ENCODE measurements around the gene HCFC1. TPM values are rescaled to one million over a fixed set of nuclear protein-coding genes. Genes with fewer than 3 reads are reported as not detected.

Gene HCFC1
- total and polyA plus RNA-seq, 11 donors, result 11.8 to 72.6 (median 33.8) TPM

DNA sequence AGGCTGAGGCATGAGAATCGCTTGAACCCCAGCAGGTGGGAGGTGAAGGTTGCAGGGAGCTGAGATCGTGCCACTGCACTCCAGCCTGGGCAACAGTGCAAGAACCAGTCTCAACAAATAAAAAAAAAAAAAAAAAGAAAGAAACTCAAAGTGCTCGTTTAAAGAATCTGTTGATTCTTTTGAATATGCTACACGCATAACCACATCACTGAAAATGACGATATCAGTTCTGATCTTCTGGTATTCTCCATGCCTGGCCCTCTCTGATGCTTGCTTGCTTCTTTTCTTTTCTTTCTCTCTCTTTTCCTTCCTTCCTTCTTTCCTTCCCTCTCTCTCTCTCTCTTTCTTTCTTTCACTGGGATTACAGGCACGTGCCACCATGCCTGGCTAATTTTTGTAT lies 59.8 kb downstream of the HCFC1 start:
- DNase-seq (no peak), ATAC-seq (no peak)
- Histone ChIP-seq H3K27me3 (peaks cover 0 to 40% (median 0%) of the 10 kb centered on the region in 9 donors), H3K4me3 (no peak overlapping the region), H3K9me3 (no peaks in the 10 kb centered on the region), H3K27ac (no peak overlapping the region), H3K4me1 (no peaks in the 10 kb centered on the region), H3K36me3 (peaks cover 0 to 37% (median 0%) of the 10 kb centered on the region in 9 donors)
- intact Hi-C loops (cut with DNase I), result no loop called here
- 83 to 93% (median 88%) methylated on average over 6 of the region's 6 CpGs for WGBS, 4 donors
- TF ChIP-seq, protein P1, sequence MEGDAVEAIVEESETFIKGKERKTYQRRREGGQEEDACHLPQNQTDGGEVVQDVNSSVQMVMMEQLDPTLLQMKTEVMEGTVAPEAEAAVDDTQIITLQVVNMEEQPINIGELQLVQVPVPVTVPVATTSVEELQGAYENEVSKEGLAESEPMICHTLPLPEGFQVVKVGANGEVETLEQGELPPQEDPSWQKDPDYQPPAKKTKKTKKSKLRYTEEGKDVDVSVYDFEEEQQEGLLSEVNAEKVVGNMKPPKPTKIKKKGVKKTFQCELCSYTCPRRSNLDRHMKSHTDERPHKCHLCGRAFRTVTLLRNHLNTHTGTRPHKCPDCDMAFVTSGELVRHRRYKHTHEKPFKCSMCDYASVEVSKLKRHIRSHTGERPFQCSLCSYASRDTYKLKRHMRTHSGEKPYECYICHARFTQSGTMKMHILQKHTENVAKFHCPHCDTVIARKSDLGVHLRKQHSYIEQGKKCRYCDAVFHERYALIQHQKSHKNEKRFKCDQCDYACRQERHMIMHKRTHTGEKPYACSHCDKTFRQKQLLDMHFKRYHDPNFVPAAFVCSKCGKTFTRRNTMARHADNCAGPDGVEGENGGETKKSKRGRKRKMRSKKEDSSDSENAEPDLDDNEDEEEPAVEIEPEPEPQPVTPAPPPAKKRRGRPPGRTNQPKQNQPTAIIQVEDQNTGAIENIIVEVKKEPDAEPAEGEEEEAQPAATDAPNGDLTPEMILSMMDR (IDR thresholded peaks at IDR 0.05), result no peak
- TF ChIP-seq POLR2A (IDR thresholded peaks at IDR 0.05), result no peak

- intact Hi-C loops (cut with DNase I), result no loop called here
- no peaks in the 10 kb centered on the region for H3K4me1 ChIP-seq
- H3K27ac ChIP-seq, result no peak overlapping the region
- TF ChIP-seq, protein P1 (IDR thresholded peaks at IDR 0.05), result no peak
- no peak for TF ChIP-seq POLR2A (IDR thresholded peaks at IDR 0.05)
- peaks cover 0 to 27% (median 0%) of the 10 kb centered on the region in 9 donors for H3K36me3 ChIP-seq
- DNase-seq (no peak), ATAC-seq (no peak)
- H3K9me3 ChIP-seq, result no peaks in the 10 kb centered on the region
- peaks cover 0 to 47% (median 0%) of the 10 kb centered on the region in 9 donors for H3K27me3 ChIP-seq
- no peak overlapping the region for H3K4me3 ChIP-seq
- WGBS, 4 donors, result 92 to 97% (median 95%) methylated on average over 2 to 22 of the region's 22 CpGs
These were observed 61.2 kb downstream of the HCFC1 start for GRCh38 chrX:153910446-153910845.

GRCh38 chrX:153909980-153910360 lies 61.6 kb downstream of the HCFC1 start:
- TF ChIP-seq POLR2A (IDR thresholded peaks at IDR 0.05), result no peak
- TF ChIP-seq, protein P1 (IDR thresholded peaks at IDR 0.05), result no peak
- no peak for ATAC-seq
- H3K9me3 ChIP-seq, result no peaks in the 10 kb centered on the region
- DNase-seq, result peak in 1 of 5 donors; percentile 40
- H3K27me3 ChIP-seq, result peaks cover 0 to 48% (median 0%) of the 10 kb centered on the region in 9 donors
- no peak overlapping the region for H3K27ac ChIP-seq
- 86 to 97% (median 96%) methylated on average over 20 to 25 of the region's 25 CpGs for WGBS, 4 donors
- H3K4me1 ChIP-seq, result no peaks in the 10 kb centered on the region
- intact Hi-C loops (cut with DNase I), result loop anchor here in 2 of 10 donors (10.0 kb wide), 1 partner anchor 75 kb away; the partner anchor contains the start of gene PDZD4 (in 2 of the 2)
- H3K36me3 ChIP-seq, result peaks cover 0 to 27% (median 0%) of the 10 kb centered on the region in 9 donors
- no peak overlapping the region for H3K4me3 ChIP-seq

DNA sequence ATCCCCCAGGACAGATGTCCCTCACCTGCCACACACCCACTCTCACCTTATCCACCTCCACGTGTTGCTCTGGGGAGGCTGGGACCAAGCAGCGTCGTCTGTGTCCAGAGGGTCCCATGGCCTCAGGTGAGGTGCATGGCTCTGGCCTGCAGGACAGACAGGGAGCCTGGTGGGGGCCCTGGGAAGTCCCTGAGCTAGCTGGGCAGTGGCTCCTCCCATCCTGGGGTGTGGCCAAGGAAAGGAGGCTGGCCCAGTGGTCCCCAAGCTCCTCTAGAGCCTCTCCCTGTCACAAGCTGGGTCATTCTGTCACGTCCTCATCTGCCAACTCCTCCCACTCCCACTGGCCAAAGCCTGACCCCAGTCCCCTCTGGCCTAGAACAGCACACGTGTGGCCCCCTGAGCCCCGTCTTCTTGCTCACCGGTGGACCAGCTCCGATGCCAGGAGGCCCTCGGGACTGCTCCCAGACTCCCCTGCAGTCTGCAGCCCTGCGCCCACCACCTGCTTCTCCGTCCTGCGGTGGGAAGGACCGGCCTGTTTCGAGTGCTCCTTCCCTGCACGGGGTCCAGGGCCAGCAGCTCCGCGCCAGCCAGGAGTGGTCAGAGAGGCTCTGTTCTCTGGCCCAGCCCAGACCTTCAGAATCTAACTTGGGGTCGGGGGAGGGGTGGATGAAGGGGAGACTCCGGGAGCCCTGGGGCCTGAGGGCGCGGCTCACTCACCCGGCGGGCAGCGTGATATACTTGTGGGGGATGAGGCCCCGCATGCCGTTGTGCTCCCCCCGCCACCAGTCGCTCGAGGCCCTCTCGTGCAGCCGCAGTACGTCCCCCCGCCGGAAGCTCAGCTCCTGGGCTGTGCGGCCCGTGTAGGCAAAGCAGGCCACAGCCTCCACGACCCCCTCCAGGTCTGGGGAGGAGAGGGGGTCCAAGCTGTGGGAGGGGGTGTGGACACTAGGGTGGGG lies 62.3 kb downstream of the HCFC1 start:
- H3K9me3 ChIP-seq, result no peaks in the 10 kb centered on the region
- peak; percentile 13 to 61 (median 32) for ATAC-seq
- H3K36me3 ChIP-seq, result peaks cover 0 to 27% (median 0%) of the 10 kb centered on the region in 9 donors
- H3K4me3 ChIP-seq, result no peak overlapping the region
- intact Hi-C loops (cut with DNase I), result loop anchor here in 2 of 10 donors (10.0 kb wide), 1 partner anchor 75 kb away; the partner anchor contains the start of gene PDZD4 (in 2 of the 2)
- 56 to 72% (median 69%) methylated on average over 15 to 37 of the region's 37 CpGs for WGBS, 4 donors
- DNase-seq, result peak in 4 of 5 donors; percentile 21 to 56 (median 49)
- no peak for TF ChIP-seq POLR2A (IDR thresholded peaks at IDR 0.05)
- TF ChIP-seq, protein P1 (IDR thresholded peaks at IDR 0.05), result no peak
- H3K4me1 ChIP-seq, result peaks cover 0 to 7% (median 0%) of the 10 kb centered on the region in 12 donors
- H3K27me3 ChIP-seq, result peaks cover 0 to 53% (median 0%) of the 10 kb centered on the region in 9 donors
- H3K27ac ChIP-seq, result no peak overlapping the region
